SK-N-SH (cell line): ENCODE results near the gene SNRPB. TPM values are rescaled to one million over a fixed set of nuclear protein-coding genes. Genes with fewer than 3 reads are reported as not detected.
A peak's percentile ranks its signal among the peaks of the same experiment; 100 is the strongest.

Source experiments
- CTCF ChIA-PET: fragments of 300-600, 350-600 bp; formaldehyde crosslinking; extraction: SDS; loops from one replicate; lab custom pipeline; 2021; lab: Yijun Ruan, JAX
- POLR2A ChIA-PET: fragments of 350-600 bp; sonication (Branson Sonifier 250); formaldehyde crosslinking; extraction: SDS; loops from one replicate; lab custom pipeline; 2020; ENCODE audit warnings: antibody characterized with exemption, inconsistent platforms; lab: Yijun Ruan, JAX
- DNase-seq: peaks from one replicate; pipeline ENCODE4 v3.0.0; 2012
- H2AFZ ChIP-seq: fragments of 200-600 bp; sonication (generic); 2 replicates; pipeline ENCODE4 v1.8.1; 2016; ENCODE audit warnings: antibody characterized with exemption, mild to moderate bottlenecking, low read depth
- H3F3A ChIP-seq: fragments of 200-600 bp; sonication (generic); replicated peaks from 2 replicates; pipeline ENCODE3; 2016; ENCODE audit warnings: antibody characterized with exemption, mild to moderate bottlenecking; ENCODE audit not compliant: insufficient read depth
- H3K27ac ChIP-seq, 2 experiments: fragments of 200-500 bp in 1 of 2; fragments of 200-600 bp in 1 of 2; sonication (Bioruptor generic) in 1 of 2; sonication (generic), shearing (Covaris generic) in 1 of 2; 2 replicates each; pipeline versions ENCODE4 v1.5.1 to v1.6.1; 2014 to 2016; ENCODE audit warnings: low read depth in 2 of 2, inconsistent platforms in 1 of 2, low read length in 1 of 2, mild to moderate bottlenecking in 1 of 2, mixed read lengths in 1 of 2
- H3K27me3 ChIP-seq: fragments of 200-600 bp; sonication (generic), shearing (Covaris generic); 2 replicates; pipeline ENCODE4 v1.6.1; 2016; ENCODE audit warnings: mixed run types; ENCODE audit not compliant: insufficient read depth
- H3K36me3 ChIP-seq, 2 experiments: fragments of 200-500 bp in 1 of 2; fragments of 200-600 bp in 1 of 2; sonication (Bioruptor generic) in 1 of 2; sonication (generic) in 1 of 2; replicated peaks in 1 of 2; 2 replicates each; pipeline versions ENCODE3 to v1.5.1; 2014 to 2016; ENCODE audit warnings: low read length in 1 of 2, mild to moderate bottlenecking in 1 of 2; ENCODE audit not compliant: insufficient read depth in 2 of 2, control insufficient read depth in 1 of 2
- H3K4me1 ChIP-seq, 2 experiments: fragments of 200-500 bp in 1 of 2; fragments of 200-600 bp in 1 of 2; sonication (Bioruptor generic) in 1 of 2; sonication (generic), shearing (Covaris generic) in 1 of 2; 2 replicates each; pipeline versions ENCODE4 v1.5.1 to v1.6.1; 2014 to 2016; ENCODE audit warnings: low read depth in 1 of 2, low read length in 1 of 2, mixed run types in 1 of 2; ENCODE audit not compliant: insufficient read depth in 2 of 2, control insufficient read depth in 1 of 2
- H3K4me2 ChIP-seq: fragments of 200-600 bp; sonication (generic), shearing (Covaris generic); 2 replicates; pipeline ENCODE4 v1.6.1; 2017; ENCODE audit warnings: mixed run types
- H3K4me3 ChIP-seq, 2 experiments: fragments of 200-500 bp in 1 of 2; fragments of 200-600 bp in 1 of 2; sonication (Bioruptor generic) in 1 of 2; sonication (generic), shearing (Covaris generic) in 1 of 2; 2 replicates each; pipeline versions ENCODE4 v1.5.1 to v1.8.1; 2014 to 2016; ENCODE audit warnings: low read depth in 2 of 2, inconsistent platforms in 1 of 2, low read length in 1 of 2, mild to moderate bottlenecking in 1 of 2, mixed read lengths in 1 of 2, moderate library complexity in 1 of 2
- H3K79me2 ChIP-seq: fragments of 200-600 bp; sonication (generic); 2 replicates; pipeline ENCODE4 v1.8.1; 2017; ENCODE audit warnings: mild to moderate bottlenecking; ENCODE audit not compliant: insufficient read depth
- H3K9ac ChIP-seq: fragments of 200-600 bp; sonication (generic); 2 replicates; pipeline ENCODE4 v1.6.1; 2017; ENCODE audit warnings: mixed run types
- H3K9me2 ChIP-seq: fragments of 200-600 bp; sonication (generic); 2 replicates; pipeline ENCODE4 v1.6.1; 2017; ENCODE audit warnings: mixed run types
- H3K9me3 ChIP-seq: fragments of 200-600 bp; sonication (generic); 2 replicates; pipeline ENCODE4 v1.6.1; 2017; ENCODE audit warnings: mixed run types, mild to moderate bottlenecking, moderate library complexity
- H4K20me1 ChIP-seq: fragments of 200-600 bp; sonication (generic); 2 replicates; pipeline ENCODE4 v1.6.1; 2017; ENCODE audit warnings: mild to moderate bottlenecking, mixed run types; ENCODE audit not compliant: insufficient read depth
- CHD2 ChIP-seq: fragments of 150-350 bp; IDR thresholded peaks from 2 replicates; pipeline ENCODE4 v1.6.1; 2018; ENCODE audit warnings: low read length; ENCODE audit not compliant: partially characterized antibody
- CTCF ChIP-seq: fragments of 200-600 bp; sonication (generic); IDR thresholded peaks from 2 replicates; pipeline ENCODE4 v1.6.1; 2017; ENCODE audit warnings: antibody characterized with exemption, mild to moderate bottlenecking, moderate library complexity
- FOXM1 ChIP-seq: IDR thresholded peaks from 2 replicates; pipeline ENCODE4 v1.4.0; 2012; ENCODE audit warnings: low read depth, mild to moderate bottlenecking
- GATA2 ChIP-seq: sonication (generic); formaldehyde crosslinking; IDR thresholded peaks from 2 replicates; pipeline ENCODE4 v1.5.0; 2020; ENCODE audit warnings: mild to moderate bottlenecking, missing genetic modification reagents
- MAX ChIP-seq: IDR thresholded peaks from 2 replicates; pipeline ENCODE4 v1.4.0; 2012; ENCODE audit warnings: low read depth
- MXI1 ChIP-seq: IDR thresholded peaks from 2 replicates; pipeline ENCODE4 v1.6.1; 2012; ENCODE audit warnings: mild to moderate bottlenecking, low read depth, low read length, improper control_type of control experiment
- PBX3 ChIP-seq: IDR thresholded peaks from 2 replicates; pipeline ENCODE4; 2012
- POLR2AphosphoS5 ChIP-seq: IDR thresholded peaks from 2 replicates; pipeline ENCODE4 v1.6.1; 2012; ENCODE audit warnings: low read depth, low read length
- RCOR1 ChIP-seq: fragments of 150-350 bp; IDR thresholded peaks from 2 replicates; pipeline ENCODE4 v1.6.1; 2017; ENCODE audit warnings: antibody characterized with exemption, low read length
- SIN3A ChIP-seq: IDR thresholded peaks from 2 replicates; pipeline ENCODE4 v1.6.1; 2012; ENCODE audit warnings: low read depth, mild to moderate bottlenecking, low read length, moderate library complexity, borderline replicate concordance
- TCF12 ChIP-seq: IDR thresholded peaks from 2 replicates; pipeline ENCODE4 v1.4.0; 2012
- USF2 ChIP-seq: fragments of 150-350 bp; IDR thresholded peaks from 2 replicates; pipeline ENCODE4 v1.6.1; 2017; ENCODE audit warnings: antibody characterized with exemption, low read length, low read depth, borderline replicate concordance
- WGBS: methylation state at CpG from one replicate; pipeline ENCODE4 v1.1.6; 2017; ENCODE audit warnings: low lambda C conversion rate; 5-methylcytosine and 5-hydroxymethylcytosine counted together
- polyA plus RNA-seq, 3 experiments: library from polyadenylated mRNA; depleted of rRNA; stranded (reverse); fragments of >200 nt; gene quantifications; 2 replicates each; pipeline ENCODE4 v1.2.3, GENCODE V29; 2012
- TF ChIP-seq, protein P1 (sequence below): IDR thresholded peaks from 2 replicates; pipeline ENCODE4 v1.4.0; 2012; ENCODE audit warnings: low read depth, borderline replicate concordance

The SNRPB gene
- polyA plus RNA-seq, 1 of the 3 experiments (the other 2 are of a cell fraction) = 455 TPM

DNA sequence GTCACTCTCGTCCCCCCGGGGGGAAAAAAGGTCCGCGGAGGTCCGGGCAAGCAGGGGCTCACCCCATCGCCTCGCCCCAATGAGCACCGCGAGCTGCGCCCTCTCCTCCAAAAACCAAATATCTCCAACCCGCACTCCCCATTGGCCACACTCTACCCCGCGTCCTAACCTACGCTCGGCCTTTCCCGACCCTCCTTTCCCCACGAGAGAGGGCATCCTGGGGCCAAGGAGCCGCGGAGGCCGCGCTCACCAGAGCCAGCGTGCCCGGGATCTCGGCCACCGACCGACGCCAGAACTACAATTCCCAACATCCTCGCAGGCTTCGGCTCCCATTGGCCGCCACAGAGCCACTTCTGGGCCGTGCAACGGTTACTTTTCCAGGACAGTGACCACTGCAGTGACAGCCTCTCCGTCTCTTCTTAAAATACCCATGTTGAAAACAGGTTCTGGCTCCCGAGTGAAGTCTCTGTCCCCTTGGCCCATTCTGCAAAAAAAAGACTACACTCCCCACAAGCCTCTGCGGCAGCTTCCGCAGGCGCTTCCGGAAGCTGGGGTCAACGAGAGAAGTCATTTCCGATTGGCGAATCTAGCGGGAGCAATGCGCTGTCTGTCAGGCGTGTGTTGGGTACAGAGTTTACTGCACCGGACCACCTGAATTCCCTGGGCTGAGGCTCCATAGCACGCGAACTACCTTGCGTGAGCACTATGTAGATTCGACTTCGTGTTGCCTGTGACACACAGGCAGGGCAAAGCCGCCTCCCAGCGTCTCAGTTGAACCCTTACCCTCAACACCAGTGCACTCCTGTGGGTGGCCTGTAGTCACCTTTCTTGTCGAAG lies 38.3 kb upstream of the SNRPB start, which contains the start of gene ZNF343 (continued):
- TF ChIP-seq, protein P1, sequence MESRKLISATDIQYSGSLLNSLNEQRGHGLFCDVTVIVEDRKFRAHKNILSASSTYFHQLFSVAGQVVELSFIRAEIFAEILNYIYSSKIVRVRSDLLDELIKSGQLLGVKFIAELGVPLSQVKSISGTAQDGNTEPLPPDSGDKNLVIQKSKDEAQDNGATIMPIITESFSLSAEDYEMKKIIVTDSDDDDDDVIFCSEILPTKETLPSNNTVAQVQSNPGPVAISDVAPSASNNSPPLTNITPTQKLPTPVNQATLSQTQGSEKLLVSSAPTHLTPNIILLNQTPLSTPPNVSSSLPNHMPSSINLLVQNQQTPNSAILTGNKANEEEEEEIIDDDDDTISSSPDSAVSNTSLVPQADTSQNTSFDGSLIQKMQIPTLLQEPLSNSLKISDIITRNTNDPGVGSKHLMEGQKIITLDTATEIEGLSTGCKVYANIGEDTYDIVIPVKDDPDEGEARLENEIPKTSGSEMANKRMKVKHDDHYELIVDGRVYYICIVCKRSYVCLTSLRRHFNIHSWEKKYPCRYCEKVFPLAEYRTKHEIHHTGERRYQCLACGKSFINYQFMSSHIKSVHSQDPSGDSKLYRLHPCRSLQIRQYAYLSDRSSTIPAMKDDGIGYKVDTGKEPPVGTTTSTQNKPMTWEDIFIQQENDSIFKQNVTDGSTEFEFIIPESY = 0 out of 2 replicates have a peak, but pooled peaks have one; percentile 25
- TF ChIP-seq GATA2 = no peak
- TF ChIP-seq RCOR1 = no peak
- no peak for TF ChIP-seq FOXM1
- no peak for TF ChIP-seq USF2
- peak; percentile 78 for TF ChIP-seq MAX
- peak; percentile 73 for TF ChIP-seq POLR2AphosphoS5
- peak; percentile 86 for TF ChIP-seq CHD2
- TF ChIP-seq PBX3 = peak; percentile 78

DNA sequence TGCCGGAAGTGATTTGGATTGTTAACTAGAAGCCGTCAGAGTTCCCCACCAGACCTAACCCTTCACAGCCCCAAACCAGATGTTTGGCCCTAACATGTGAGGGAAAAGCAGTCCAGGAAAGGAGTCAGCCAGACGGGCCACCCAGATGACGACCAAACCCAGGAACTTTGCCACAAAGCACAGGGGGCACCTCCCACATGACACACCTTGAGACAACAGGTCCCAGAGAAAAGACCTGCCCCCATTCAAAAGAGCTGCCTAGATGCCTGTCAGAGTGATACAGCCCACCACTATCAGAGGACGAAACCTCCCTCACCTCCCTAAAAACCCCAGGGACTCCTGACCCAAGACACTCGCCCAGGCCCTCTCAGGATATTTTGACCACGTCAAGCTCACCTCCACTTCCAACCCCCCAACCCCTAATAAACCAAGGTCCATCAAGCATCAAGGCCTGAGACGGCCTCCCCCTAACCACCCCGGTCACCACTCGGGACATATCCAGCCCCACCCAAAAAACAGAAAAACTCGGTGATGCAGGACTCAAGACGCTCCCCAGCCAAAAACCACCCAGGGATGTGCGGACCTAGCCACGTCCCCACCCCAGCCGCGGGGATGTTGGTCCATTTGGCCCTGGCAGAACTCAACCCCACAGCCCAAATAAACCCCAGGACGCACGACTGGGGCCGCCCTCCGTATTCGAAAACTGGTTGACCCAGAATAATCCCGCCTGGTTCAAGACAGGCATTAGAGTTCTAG lies 37.5 kb upstream of the SNRPB start:
- Histone ChIP-seq H3K79me2 (peaks cover 42% of the 10 kb centered on the region), H3K9me2 (no peaks in the 10 kb centered on the region), H3F3A (no peaks in the 10 kb centered on the region), H3K4me2 (peak overlapping the region; percentile 96), H3K4me1 (peaks cover 2 to 12% of the 10 kb centered on the region in 2 experiments; a peak in 2 of 4 replicates), H2AFZ (peak overlapping the region; percentile 97; the same call in 1 of the 2 replicates), H3K27ac (peak overlapping the region; percentile 56 to 95; a peak in 3 of 4 replicates), H3K9me3 (no peaks in the 10 kb centered on the region), H3K4me3 (peak overlapping the region; percentile 76 to 84), H3K27me3 (no peaks in the 10 kb centered on the region), H3K9ac (peak overlapping the region; percentile 88), H4K20me1 (no peaks in the 10 kb centered on the region), H3K36me3 (no peaks in the 10 kb centered on the region)
- WGBS = 4% methylated on average over 15 of the region's 22 CpGs
- POLR2A ChIA-PET = interaction anchor here (2.1 to 2.3 kb wide), 2 partner anchors 38 to 144 kb away, joined by 10 to 13 read pairs; partner anchors contain the start of genes NOP56 and SNRPB
- DNase-seq = peak; percentile 61
- TF ChIP-seq TCF12 = peak; percentile 11; the same call in 1 of the 2 replicates
- TF ChIP-seq SIN3A = no peak
- peak; percentile 61; the same call in 1 of the 2 replicates for TF ChIP-seq MXI1
- TF ChIP-seq CTCF = no peak
- CTCF ChIA-PET = interaction anchor here (1.2 to 3.7 kb wide), 5 partner anchors 14 to 144 kb away, joined by 3 to 55 read pairs (median 5); partner anchors contain the start of gene NOP56
